Activated CD4-positive, alpha-beta T cell treated with anti-CD3 and anti-CD28 coated beads for 1 hour (primary cell): ENCODE measurements around the gene PKHD1.

ENCODE experiments used
- DNase-seq: peaks from one replicate; pipeline ENCODE4 v3.0.0-alpha.2; 2020

The PKHD1 gene

GRCh38 chr6:52087498-52087999, at the start of gene PKHD1:
TSS of gene PKHD1 (minus strand) at chr6:52087613. CDS start at chr6:52084933, 2,680 bp downstream.
- no peak for DNase-seq

DNA sequence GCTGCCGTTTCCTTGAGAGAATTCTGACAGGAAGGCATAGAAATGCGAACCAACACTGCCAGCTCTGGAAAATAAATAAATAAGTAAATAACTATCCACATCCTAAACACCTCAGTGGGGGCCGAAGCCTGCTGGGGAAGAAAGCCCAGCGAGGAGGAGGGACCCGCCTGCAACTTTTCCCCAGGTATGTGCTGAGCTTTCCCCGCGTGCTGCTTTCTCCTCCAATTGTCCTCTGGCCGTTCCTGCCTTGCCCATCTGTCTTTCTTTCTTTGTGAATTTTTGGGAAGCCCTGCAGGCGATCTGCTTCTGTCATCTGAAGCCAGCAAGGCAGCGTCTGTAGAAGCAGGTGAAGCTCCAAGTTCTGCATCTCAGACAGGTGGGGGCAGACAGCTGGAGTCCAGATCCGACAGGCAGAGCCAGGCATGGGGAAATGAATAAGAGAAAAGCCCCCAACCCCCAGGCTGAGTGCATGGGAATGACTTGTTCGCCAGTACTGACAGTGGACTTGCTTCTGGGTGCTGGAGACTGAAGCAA, 49.6 kb upstream of the PKHD1 start:
- DNase-seq, result no peak

GRCh38 chr6:52136055-52136454, 48.6 kb upstream of the PKHD1 start:
- no peak for DNase-seq

DNA sequence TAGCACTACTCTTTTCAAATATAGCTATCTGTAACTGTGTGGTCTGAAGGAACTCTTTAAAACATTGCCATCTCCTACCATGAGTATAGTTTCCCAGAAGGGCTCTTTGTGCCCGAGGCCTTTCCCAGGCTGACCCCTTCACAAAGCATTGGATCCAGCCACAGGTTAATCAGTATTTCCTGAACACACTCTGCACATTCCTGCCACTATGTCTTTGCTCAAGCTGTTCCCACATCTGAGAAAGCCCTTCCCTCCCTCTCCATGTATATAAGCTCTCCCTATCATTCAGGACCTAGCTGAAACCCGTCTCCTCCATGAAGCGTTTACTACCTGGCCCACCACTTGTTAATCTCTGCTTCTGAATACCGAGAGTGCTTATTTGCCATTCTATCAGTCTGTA, 47.8 kb upstream of the PKHD1 start:
- no peak for DNase-seq

DNA sequence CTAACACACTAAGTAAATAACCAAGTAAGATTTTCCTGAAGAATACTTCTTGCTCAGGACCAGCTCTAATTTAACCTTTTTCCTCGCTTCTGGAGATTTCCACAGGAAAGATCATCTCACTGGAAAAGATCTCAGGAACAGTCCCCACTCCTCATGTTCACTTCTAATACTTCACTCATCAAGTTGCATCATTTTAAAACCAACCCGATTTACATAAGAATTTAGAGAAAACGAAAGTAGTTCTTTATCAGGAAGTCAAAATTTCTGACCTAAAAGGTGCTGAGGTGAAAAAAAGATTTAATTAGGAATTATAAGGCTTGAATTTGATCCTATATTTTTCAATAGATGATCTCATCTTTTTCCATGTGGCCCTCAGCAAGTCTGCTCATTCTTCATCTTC, 46.6 kb upstream of the PKHD1 start:
- no peak for DNase-seq

DNA sequence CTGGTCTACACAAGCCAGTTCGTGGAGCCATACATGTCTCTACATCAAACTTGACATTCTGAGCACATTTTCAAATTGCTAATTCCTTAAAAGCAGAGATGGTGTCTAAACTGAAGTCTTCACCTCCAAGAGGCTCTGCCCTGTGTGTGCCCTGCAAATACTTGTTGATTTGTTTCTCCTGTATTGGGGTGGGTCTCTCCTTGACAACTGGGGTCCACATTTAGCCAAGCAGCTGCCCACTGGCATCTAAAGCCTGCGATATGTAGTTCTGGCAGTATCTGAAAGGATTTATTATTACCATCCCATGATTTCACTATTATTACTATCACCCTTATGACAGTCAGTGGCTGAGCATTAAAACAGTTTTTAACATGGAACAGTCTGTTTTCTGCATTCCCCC, 45.9 kb upstream of the PKHD1 start:
- no peak for DNase-seq

DNA sequence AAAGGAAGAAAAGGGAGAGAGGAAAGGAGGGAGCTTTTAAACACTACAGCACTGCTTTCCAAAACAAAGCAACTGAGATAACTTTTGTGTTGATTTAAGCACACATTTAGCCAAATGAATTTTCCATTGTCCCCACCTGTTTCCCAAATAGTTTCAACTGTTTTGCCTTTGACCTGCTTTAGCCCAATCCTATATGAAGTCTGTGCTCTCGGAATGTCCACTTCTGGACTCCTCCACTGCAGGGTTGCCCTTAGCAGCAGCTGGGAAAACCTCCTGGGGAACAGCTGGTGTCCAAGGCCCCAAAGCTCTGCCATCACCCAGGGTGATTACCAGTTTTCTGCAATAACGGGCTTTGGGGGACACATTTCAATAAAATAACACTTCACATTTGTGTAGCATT, 44.9 kb upstream of the PKHD1 start:
- DNase-seq, result no peak

- no peak for DNase-seq
Observed at GRCh38 chr6:52130440-52130839, 43.0 kb upstream of the PKHD1 start.

GRCh38 chr6:52127957-52128356, 40.5 kb upstream of the PKHD1 start:
- DNase-seq, result no peak

- no peak for DNase-seq
Observed at GRCh38 chr6:52126231-52126630, 38.8 kb upstream of the PKHD1 start.

DNA sequence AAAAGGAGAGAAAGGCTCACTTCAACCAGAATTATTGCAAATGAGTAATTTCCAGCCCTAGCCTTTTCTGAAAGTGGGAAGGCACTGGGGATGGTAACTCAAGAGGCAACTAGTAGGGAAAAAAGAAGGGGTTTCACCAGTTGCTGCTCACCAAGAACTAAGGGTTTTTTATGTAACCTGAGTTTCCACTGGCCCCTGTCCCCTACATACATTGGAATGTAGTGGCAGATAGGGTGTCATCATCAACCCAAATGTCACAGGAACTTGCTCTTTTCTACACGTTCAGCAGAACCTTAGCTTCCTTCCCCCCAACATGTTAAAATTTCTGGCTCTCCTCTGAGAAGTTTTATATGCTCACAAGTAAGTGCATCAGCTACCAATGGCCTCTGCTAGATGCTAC, 38.2 kb upstream of the PKHD1 start:
- no peak for DNase-seq

- DNase-seq, result no peak
Observed at GRCh38 chr6:52125139-52125538, 37.7 kb upstream of the PKHD1 start.

- no peak for DNase-seq
Observed at GRCh38 chr6:52124126-52125121, 37.0 kb upstream of the PKHD1 start.

GRCh38 chr6:52123251-52123650, 35.8 kb upstream of the PKHD1 start:
- no peak for DNase-seq

DNA sequence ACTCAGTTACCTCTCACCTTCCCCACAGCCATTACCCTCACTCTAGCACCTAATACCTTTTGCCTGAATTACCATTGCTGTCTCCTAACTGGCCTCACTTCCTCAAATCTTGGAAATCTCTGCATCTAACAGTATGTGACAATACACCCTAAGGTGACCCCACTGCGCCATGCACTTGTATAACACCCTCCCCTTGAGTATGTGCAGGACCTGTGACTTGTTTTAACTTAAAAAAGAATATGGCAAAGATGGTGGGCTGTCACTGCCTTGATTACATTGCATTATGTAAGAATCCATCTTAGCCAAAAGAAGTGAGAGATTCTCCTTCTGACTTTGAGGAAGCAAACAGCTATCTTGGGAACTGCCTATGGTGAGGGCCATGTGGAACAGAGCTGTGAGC, 29.9 kb upstream of the PKHD1 start:
- DNase-seq, result no peak

- DNase-seq, result no peak
Observed at GRCh38 chr6:52116605-52116948, 29.2 kb upstream of the PKHD1 start.

DNA sequence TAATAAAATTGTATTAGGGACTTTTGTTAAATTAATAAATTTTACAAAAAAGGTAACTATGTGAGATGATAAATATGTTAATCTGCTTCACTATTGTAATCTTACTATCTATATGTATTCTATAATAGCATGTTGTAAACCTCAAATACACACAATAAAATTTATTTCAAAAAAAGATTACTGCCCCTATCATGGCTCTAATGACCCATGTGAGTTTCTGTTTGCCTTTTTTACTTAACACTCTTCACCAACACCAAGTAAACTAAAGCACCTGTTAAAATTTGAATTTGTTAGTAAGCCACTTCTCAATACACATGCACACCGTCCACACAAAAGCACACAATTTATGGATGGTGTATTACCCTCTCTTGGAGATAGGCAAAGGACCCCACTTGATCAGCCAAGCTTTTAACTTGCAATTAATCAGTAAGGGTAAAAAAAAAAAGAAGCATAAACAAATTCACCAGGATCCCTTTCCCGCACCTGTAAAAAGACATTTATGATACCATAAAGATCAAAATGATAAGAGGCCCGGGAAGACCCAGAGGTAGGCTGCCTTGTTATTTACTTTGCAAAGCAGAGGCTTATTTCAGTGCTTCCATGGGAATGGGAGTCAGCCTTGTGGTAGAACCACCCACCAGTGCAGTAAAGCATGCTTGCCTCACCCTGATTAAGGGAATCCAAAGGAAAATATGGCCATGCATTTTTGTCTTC, 28.6 kb upstream of the PKHD1 start:
- no peak for DNase-seq

GRCh38 chr6:52115145-52115741, 27.8 kb upstream of the PKHD1 start:
- no peak for DNase-seq

DNA sequence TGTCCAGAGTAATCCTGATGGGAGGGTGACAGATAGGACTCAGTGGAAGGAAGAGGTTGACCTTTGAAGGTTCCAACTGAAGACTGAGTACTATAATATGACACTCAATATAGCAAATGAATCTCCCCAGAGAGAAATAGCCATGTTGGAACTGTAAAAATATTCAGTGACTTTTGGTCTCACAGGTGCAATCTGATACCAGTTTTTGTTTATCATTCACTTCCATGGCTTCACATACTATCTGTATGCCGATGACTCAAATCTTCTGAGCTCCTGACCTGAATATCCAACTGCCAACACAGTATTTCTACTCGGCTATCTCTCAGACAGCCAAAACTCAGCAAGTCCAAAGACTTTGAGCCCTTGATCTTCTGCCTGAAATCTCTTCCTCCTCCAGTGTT, 21.8 kb upstream of the PKHD1 start:
- no peak for DNase-seq

DNA sequence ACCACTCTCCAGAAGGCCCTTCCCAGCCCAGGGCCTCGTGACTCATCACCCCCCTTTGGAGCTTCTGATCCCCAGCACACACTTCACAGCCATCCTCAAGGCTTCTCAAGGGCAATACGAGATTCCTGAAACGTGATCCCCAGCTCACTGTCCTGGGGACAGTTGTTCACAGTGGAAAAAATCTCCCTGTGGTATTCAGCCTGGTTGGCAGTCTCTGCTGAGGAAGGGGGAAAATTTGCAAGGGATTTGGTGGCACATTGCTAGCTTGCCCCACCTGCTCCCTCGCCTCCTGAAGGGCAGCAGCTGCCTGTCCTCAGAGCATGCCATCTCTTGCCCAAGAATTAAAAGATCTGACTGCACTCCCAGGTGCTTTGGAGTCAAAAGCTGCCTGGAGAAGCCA, 20.7 kb upstream of the PKHD1 start:
- no peak for DNase-seq

GRCh38 chr6:52106994-52107393, 19.6 kb upstream of the PKHD1 start:
- DNase-seq, result no peak

GRCh38 chr6:52104979-52105378, 17.6 kb upstream of the PKHD1 start:
- DNase-seq, result no peak

GRCh38 chr6:52103623-52104022, 16.2 kb upstream of the PKHD1 start:
- no peak for DNase-seq
